Kidney capillary endothelial cell (primary cell): ENCODE results near the gene APH1B.

Experiments
- DNase-seq: peaks from one replicate; pipeline ENCODE4 v3.0.0-alpha.2; 2018; ENCODE audit warnings: low spot score

The APH1B gene

GRCh38 chr15:63331456-63331855 lies 54.1 kb downstream of the APH1B start:
- no peak for DNase-seq

GRCh38 chr15:63332367-63333124 lies 55.1 kb downstream of the APH1B start:
- DNase-seq, result peak; percentile 80

GRCh38 chr15:63334821-63335220 lies 57.4 kb downstream of the APH1B start:
- DNase-seq, result no peak

- no peak for DNase-seq
Observed at GRCh38 chr15:63335543-63336240, 58.3 kb downstream of the APH1B start.

DNA sequence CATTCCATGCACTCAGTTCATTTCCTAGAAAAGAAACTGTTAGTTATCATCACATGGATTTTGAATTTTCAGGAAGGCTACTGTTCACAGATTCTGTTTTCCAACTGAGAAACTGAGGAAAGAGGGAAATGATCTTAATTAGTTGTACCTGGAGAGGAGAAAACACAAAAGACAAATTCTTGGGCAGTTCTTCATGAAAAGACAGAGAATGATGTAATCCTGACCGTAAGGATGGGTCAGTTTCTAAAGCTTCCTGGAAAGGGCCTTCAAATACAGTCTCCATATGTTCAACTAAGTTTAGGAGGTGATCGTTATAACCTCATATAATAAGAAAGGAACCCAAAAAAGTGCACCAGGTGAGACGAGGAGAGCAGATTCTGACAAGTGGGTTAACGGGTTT lies 59.6 kb downstream of the APH1B start:
- DNase-seq, result no peak

DNA sequence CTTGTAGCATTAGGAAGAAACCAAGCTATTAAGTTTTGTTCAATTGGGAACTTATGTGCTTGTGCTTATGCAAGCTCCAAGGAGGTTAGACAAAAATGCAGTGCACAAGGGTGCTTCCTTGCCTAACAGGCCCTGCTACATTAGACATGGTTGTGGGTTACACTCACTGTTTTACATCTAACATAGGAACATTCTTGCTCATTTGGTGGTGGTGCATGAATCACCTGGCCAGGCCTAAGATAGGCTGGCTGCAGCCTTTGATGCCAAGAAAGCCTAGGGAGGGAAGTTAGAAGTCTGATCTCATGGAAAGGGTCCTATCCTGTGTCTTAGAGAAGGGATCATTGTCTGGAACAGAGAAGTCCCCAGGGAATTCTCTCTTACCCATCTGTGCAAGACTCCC lies 60.8 kb downstream of the APH1B start:
- DNase-seq, result no peak

GRCh38 chr15:63339006-63339766 lies 61.8 kb downstream of the APH1B start:
- no peak for DNase-seq

DNA sequence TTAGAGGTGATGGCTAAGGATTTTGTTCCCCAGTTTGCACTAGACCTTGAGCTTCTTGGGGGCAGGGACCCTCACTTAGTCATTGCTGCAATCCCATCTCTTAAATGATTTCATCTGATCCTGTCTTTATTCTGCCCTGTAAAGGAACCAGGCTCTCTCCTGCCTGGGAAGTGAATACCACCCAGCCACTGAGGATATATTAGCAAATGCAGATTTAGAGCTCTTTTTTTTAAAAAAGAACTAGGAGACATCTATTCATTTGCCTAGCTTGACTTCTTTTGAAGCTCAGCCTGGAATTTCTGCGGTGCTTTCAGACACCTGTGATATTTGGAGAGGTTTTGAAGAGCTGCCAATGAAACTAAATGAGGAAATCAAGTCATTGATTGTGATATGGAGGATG lies 62.4 kb downstream of the APH1B start:
- DNase-seq, result no peak

DNA sequence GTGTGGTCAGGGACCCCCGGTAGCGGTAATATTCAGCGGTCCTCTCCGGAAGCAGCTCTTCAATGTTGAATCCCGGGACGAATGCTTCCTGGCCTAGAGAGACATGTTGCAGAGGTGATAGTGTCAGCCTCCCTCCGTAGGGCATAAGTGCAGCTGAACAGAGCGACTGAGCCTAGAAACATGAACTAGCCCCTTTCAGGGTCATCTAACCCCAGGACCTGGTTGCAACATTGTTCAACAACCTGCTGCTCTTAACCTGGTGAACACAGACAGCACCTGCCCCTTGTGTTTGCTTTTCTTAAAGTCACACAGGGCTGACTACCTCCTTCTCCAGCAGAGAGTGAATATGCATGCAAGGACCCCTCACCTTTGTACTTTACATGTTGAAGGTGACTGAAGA lies 62.9 kb downstream of the APH1B start:
- DNase-seq, result no peak

DNA sequence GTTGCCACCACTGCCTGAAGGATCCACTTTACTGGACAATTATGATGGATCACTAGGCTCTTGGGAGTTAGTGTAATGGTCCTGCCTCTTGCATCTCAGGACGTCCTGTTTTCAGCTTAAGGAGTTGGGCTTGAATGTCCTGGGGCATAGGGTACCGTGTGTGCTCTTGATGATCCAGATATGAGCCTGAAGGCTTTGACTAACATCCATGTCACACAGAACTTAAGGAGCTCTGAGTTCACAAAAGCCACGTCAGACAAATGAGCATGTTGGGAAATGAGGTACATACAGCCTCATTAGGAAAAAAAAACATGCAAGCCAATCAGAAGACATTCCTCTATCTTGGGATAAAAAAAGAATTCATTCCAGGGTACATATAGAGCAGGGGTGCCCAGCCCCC lies 63.5 kb downstream of the APH1B start:
- no peak for DNase-seq

GRCh38 chr15:63341898-63342297 lies 64.5 kb downstream of the APH1B start:
- DNase-seq, result no peak

- peak; percentile 16 for DNase-seq
Observed at GRCh38 chr15:63342996-63343562, 65.7 kb downstream of the APH1B start.

DNA sequence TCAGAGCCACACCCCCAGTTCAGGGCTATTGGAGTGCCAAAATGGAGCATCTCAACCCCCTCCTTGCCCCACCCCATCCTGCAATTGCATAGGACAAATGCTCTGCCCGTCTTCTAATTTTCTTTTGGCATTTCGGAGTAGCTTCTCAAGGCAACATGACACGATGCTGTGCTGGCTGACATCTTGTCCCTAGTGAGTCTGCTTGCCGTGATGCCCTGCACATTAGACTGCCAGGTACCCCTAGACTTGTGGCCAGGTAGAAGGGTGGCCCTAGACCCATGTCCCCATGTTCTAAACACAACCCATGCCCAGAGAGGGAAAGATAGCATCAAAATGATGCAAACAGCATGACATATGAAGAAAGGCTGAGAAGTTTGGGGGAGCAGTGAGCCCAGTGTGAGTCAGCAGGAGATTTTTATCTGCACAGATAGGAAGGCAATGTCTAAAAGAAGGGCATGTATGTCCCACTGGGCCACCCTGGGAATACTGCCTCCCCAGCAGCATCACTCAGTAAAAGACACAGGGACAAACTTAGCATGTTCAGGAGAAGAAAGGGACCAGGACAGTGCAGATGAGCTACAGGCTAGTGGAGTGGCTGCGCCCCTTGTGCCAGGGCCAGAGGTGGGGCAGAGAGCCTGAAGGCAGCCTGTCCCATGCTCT lies 67.5 kb downstream of the APH1B start:
- no peak for DNase-seq

DNA sequence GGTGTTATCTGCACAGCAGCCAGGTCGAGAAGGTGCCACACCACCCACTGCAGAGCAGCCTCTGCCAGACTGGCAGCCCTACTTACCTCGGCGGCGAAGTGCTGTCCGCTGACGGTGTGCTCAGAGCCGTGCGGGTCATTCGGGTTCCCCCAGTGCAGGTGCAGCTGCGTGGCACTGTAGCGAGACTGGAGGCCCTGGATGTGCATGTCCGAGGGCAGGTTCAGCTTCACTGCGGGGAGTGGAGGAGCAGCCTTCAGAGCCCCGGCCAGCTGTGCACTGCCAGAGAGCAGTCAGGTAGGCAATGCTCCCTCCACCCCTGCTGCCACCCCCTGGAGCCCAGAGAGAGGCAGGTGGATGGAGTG lies 68.0 kb downstream of the APH1B start:
- DNase-seq, result no peak

- no peak for DNase-seq
Observed at GRCh38 chr15:63347074-63347857, 69.9 kb downstream of the APH1B start.

DNA sequence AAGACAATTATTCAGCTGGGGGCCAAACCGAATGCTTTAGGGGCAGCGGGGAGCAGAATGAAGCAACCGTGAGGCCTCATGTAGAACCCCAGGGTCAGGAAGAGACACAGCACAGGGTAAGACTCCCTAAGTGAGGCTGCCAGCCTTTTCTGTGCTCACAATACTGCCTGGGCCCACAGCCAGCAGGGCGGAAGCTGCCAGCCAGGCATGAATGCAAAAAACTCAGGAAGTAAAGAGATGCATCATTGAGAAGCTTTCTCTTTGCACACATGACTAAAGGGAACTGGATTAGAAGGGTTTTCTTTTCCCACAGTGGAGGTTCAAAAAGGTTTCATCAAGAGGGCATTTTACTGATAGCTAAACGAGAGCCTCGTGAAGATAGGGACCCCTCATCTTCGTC lies 71.0 kb downstream of the APH1B start:
- DNase-seq, result peak; percentile 62

DNA sequence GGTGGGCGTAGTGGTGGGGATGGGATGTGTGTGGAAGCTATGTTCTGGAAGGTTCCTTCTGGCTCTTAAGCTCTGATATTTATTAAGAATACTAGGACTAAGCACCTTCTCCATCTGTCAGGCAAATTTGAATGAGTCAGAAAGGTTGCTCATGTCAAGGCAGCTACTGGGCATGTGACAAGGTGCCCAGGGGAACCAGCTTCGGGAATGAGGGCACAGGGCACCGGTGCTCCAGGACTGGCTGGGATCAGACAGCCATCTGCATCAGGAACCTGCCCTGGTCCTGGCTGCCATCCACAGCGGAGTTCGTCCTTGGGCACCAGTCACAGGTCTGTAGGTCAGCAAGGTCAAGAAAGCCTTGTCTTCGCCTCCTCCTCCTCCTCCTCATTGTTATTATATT lies 71.8 kb downstream of the APH1B start:
- DNase-seq, result no peak

DNA sequence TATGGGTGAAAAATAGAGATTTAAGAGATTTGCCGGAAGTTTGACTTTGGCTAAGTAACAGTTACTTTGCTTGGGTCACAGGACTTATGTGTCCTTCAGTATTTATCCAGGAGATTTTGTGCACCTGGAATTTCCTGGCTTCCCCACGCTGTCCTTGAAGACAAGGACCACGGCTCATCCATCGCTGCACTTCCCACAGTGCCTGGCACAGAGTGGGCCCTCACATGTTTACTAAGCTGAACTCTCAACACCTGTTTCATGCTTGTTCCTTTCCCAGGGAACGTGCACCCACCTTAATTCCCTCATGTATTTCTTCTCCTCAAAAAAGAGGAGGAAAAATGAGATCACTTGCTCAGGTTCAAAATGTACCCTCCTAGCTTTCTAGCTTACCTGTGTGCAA lies 72.2 kb downstream of the APH1B start:
- DNase-seq, result no peak

- no peak for DNase-seq
Observed at GRCh38 chr15:63350178-63350621, 72.8 kb downstream of the APH1B start.

DNA sequence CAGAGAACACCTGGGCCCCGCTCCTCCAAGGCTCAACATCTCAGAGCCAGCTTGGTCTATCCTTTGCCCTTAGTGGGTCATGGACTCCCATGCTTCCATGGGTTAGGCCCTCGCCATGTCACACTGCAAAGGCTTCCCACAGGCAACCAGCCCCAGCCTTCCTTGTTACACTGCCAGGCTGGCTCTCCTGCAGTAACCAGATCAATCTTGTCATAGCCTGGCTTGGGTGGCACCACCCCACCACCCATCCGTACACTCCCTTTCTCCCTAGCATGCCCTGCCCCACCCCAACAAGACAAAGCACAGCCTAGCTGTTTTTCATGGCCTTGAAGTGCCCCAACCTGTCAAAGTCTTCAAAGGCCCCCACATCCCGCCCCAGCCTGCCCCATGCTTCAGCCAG lies 73.8 kb downstream of the APH1B start:
- no peak for DNase-seq

DNA sequence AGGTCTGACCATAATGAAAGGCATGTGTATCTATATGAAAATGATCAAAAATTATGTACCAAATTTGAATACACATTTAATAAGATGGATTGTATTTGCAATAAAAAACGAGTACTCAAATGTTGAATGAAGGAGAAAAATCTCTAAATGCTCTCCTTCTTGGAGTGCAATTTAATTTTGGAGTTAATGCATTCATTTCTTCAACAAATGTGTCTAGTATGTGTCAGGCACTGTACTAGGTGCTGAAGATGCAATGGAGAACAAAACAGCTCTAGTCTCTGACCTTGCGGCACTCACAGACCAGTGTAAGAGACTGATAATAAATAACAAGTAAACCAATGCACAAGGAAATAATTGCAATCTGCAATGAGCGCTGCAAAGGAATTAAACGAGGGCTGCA lies 75.4 kb downstream of the APH1B start:
- no peak for DNase-seq
